Fibroblast of skin of abdomen (primary cell): Measurements from ENCODE around the gene ASGR1.
"Not testable (repeated sequence)": the region's sequence is repeated elsewhere in the genome, so short reads cannot be mapped to it uniquely, and the experiment has no call there.

Source experiments
- DNase-seq: peaks from one replicate; pipeline ENCODE4 v3.0.0-alpha.2; 2013

The ASGR1 gene

GRCh38 chr17:7190276-7190917 is 11.2 kb upstream of the ASGR1 start:
- DNase-seq = no peak

- DNase-seq = no peak
Observed at GRCh38 chr17:7186241-7186640, 7.1 kb upstream of the ASGR1 start.

- no peak for DNase-seq
Observed at GRCh38 chr17:7184647-7185046, 5.5 kb upstream of the ASGR1 start.

- DNase-seq = no peak
Observed at GRCh38 chr17:7184091-7184488, 4.9 kb upstream of the ASGR1 start.

GRCh38 chr17:7183433-7184090 is 4.4 kb upstream of the ASGR1 start:
- DNase-seq = no peak

- DNase-seq = not testable (repeated sequence)
Observed at GRCh38 chr17:7182101-7182500, 2.9 kb upstream of the ASGR1 start.

- DNase-seq = no peak
Observed at GRCh38 chr17:7178973-7179316, 225 bp downstream of the ASGR1 start.

GRCh38 chr17:7177954-7178477 is 1.2 kb downstream of the ASGR1 start:
- peak; percentile 28 for DNase-seq

- DNase-seq = peak; percentile 69
Observed at GRCh38 chr17:7177191-7177953, 1.8 kb downstream of the ASGR1 start.

- no peak for DNase-seq
Observed at GRCh38 chr17:7176841-7177190, 2.4 kb downstream of the ASGR1 start.

GRCh38 chr17:7176107-7176840 is 2.9 kb downstream of the ASGR1 start:
- DNase-seq = no peak

GRCh38 chr17:7175330-7175733 is 3.8 kb downstream of the ASGR1 start:
- no peak for DNase-seq

GRCh38 chr17:7174603-7175326 is 4.4 kb downstream of the ASGR1 start:
- no peak for DNase-seq

GRCh38 chr17:7173687-7174602 is 5.2 kb downstream of the ASGR1 start:
- peak; percentile 18 for DNase-seq

- DNase-seq = not testable (repeated sequence)
Observed at GRCh38 chr17:7172522-7173191, 6.5 kb downstream of the ASGR1 start.

- DNase-seq = not testable (repeated sequence)
Observed at GRCh38 chr17:7169565-7169908, 9.6 kb downstream of the ASGR1 start.

- not testable (repeated sequence) for DNase-seq
Observed at GRCh38 chr17:7168841-7169564, 10.2 kb downstream of the ASGR1 start.

GRCh38 chr17:7167832-7168231 is 11.3 kb downstream of the ASGR1 start:
- DNase-seq = peak; percentile 42

- DNase-seq = no peak
Observed at GRCh38 chr17:7166873-7167272, 12.3 kb downstream of the ASGR1 start.

- not testable (repeated sequence) for DNase-seq
Observed at GRCh38 chr17:7159571-7159970, 19.6 kb downstream of the ASGR1 start.
